Endodermal cell (in vitro differentiated cells): Measurements from ENCODE around the gene ST7. TPM values are rescaled to one million over a fixed set of nuclear protein-coding genes. Genes with fewer than 3 reads are reported as not detected.

ENCODE experiments used
- DNase-seq: peaks from one replicate; pipeline ENCODE4 v3.0.0-alpha.2; 2017
- H3K27ac ChIP-seq: 2 replicates; pipeline ENCODE4 v1.5.1; 2013; ENCODE audit warnings: mild to moderate bottlenecking, low read depth, low read length, moderate library complexity
- H3K27me3 ChIP-seq: 2 replicates; pipeline ENCODE4 v1.6.1; 2013; ENCODE audit warnings: mild to moderate bottlenecking, low read length, moderate library complexity; ENCODE audit not compliant: insufficient read depth, control insufficient read depth, poor library complexity, severe bottlenecking
- H3K36me3 ChIP-seq: 2 replicates; pipeline ENCODE4 v1.7.0; 2013; ENCODE audit warnings: mild to moderate bottlenecking, low read length, moderate library complexity; ENCODE audit not compliant: control insufficient read depth, insufficient read depth
- H3K4me1 ChIP-seq: one replicate; pipeline ENCODE4 v1.7.0; 2013; ENCODE audit warnings: low read length; ENCODE audit not compliant: control insufficient read depth, insufficient read depth
- H3K4me3 ChIP-seq: 2 replicates; pipeline ENCODE4 v1.5.1; 2013; ENCODE audit warnings: mild to moderate bottlenecking, low read length, moderate library complexity
- H3K9ac ChIP-seq: 2 replicates; pipeline ENCODE4 v1.6.1; 2013; ENCODE audit warnings: mild to moderate bottlenecking, low read length, moderate library complexity; ENCODE audit not compliant: poor library complexity, severe bottlenecking; ENCODE audit errors: extremely low read depth
- H3K9me3 ChIP-seq: 2 replicates; pipeline ENCODE4 v1.6.1; 2013; ENCODE audit warnings: mild to moderate bottlenecking, low read length, moderate library complexity; ENCODE audit not compliant: control insufficient read depth
- H3K27ac Mint-ChIP-seq: 2 replicates; pipeline ENCODE4 v1.8.0; 2020; ENCODE audit warnings: mixed read lengths
- H3K27me3 Mint-ChIP-seq: 2 replicates; pipeline ENCODE4 v1.8.0; 2021; ENCODE audit warnings: mild to moderate bottlenecking, mixed read lengths; ENCODE audit not compliant: insufficient read depth
- H3K36me3 Mint-ChIP-seq: 2 replicates; pipeline ENCODE4 v1.8.0; 2020; ENCODE audit warnings: low read depth, mixed read lengths
- H3K4me1 Mint-ChIP-seq: 2 replicates; pipeline ENCODE4 v1.8.0; 2020; ENCODE audit warnings: mixed read lengths
- H3K4me3 Mint-ChIP-seq: 2 replicates; pipeline ENCODE4 v1.8.0; 2020; ENCODE audit warnings: mild to moderate bottlenecking, moderate library complexity, mixed read lengths
- H3K9me3 Mint-ChIP-seq: 2 replicates; pipeline ENCODE4 v1.8.0; 2020; ENCODE audit warnings: mild to moderate bottlenecking, mixed read lengths
- WGBS, 2 experiments: methylation state at CpG; one replicate each; pipeline versions ENCODE4 v1.1.5 to v1.1.7; 2013; ENCODE audit warnings: missing lambda C conversion rate in 2 of 2, mixed read lengths in 1 of 2; ENCODE audit not compliant: insufficient coverage in 1 of 2, insufficient read length in 1 of 2; 5-methylcytosine and 5-hydroxymethylcytosine counted together
- total RNA-seq, 2 donors: library from RNA; stranded (reverse); fragmentation: NEBNext Ultra II Directional in 1 of 2; extraction: Animal tissue kit (Norgen Biotek cat#: 25700) in 1 of 2; gene quantifications; 2 replicates in 1 of 2; 3 replicates in 1 of 2; pipeline ENCODE4 v1.2.1, GENCODE V29; 2021
- TF ChIP-seq, protein P1 (sequence below): fragments of 200-600 bp; sonication (generic); conservative IDR thresholded peaks from 2 replicates; pipeline ENCODE4 v1.5.0; 2021; ENCODE audit warnings: antibody characterized with exemption, mild to moderate bottlenecking

Gene ST7
- total RNA-seq, 2 donors from 2014 or later, result 6.4 to 8.9 TPM

- H3K27ac ChIP-seq, result no peak overlapping the region
- no peak overlapping the region for H3K9ac ChIP-seq
- H3K4me1 ChIP-seq, result no peaks in the 10 kb centered on the region
- 91 to 100% methylated on average over 1 to 2 of the region's 2 CpGs for WGBS, 2 experiments
- H3K4me3 ChIP-seq, result no peak overlapping the region
- no peak overlapping the region for H3K4me3 Mint-ChIP-seq
- H3K36me3 ChIP-seq, result no peaks in the 10 kb centered on the region
- DNase-seq, result no peak
- no peak overlapping the region for H3K27ac Mint-ChIP-seq
- H3K27me3 Mint-ChIP-seq, result no peaks in the 10 kb centered on the region
- H3K9me3 Mint-ChIP-seq, result no peaks in the 10 kb centered on the region
- H3K27me3 ChIP-seq, result no peaks in the 10 kb centered on the region
- peaks cover 13% of the 10 kb centered on the region for H3K4me1 Mint-ChIP-seq
- no peaks in the 10 kb centered on the region for H3K9me3 ChIP-seq
- no peaks in the 10 kb centered on the region for H3K36me3 Mint-ChIP-seq
- TF ChIP-seq, protein P1, sequence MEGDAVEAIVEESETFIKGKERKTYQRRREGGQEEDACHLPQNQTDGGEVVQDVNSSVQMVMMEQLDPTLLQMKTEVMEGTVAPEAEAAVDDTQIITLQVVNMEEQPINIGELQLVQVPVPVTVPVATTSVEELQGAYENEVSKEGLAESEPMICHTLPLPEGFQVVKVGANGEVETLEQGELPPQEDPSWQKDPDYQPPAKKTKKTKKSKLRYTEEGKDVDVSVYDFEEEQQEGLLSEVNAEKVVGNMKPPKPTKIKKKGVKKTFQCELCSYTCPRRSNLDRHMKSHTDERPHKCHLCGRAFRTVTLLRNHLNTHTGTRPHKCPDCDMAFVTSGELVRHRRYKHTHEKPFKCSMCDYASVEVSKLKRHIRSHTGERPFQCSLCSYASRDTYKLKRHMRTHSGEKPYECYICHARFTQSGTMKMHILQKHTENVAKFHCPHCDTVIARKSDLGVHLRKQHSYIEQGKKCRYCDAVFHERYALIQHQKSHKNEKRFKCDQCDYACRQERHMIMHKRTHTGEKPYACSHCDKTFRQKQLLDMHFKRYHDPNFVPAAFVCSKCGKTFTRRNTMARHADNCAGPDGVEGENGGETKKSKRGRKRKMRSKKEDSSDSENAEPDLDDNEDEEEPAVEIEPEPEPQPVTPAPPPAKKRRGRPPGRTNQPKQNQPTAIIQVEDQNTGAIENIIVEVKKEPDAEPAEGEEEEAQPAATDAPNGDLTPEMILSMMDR, result no peak
Measured at GRCh38 chr7:117179701-117180100, 226.4 kb downstream of the ST7 start.

GRCh38 chr7:117183729-117184128 is 230.4 kb downstream of the ST7 start:
- H3K27me3 Mint-ChIP-seq, result no peaks in the 10 kb centered on the region
- 88 to 98% methylated on average over 1 to 2 of the region's 2 CpGs for WGBS, 2 experiments

GRCh38 chr7:117184367-117184766 is 231.1 kb downstream of the ST7 start:
- H3K36me3 Mint-ChIP-seq, result no peaks in the 10 kb centered on the region
- H3K9ac ChIP-seq, result no peak overlapping the region
- H3K9me3 ChIP-seq, result no peaks in the 10 kb centered on the region
- H3K27ac ChIP-seq, result no peak overlapping the region
- no peaks in the 10 kb centered on the region for H3K36me3 ChIP-seq
- no peaks in the 10 kb centered on the region for H3K27me3 Mint-ChIP-seq
- TF ChIP-seq, protein P1, result no peak
- H3K4me1 ChIP-seq, result no peaks in the 10 kb centered on the region
- H3K4me3 ChIP-seq, result no peak overlapping the region
- no peak overlapping the region for H3K27ac Mint-ChIP-seq
- H3K4me1 Mint-ChIP-seq, result peaks cover 5% of the 10 kb centered on the region
- no peaks in the 10 kb centered on the region for H3K9me3 Mint-ChIP-seq
- no peak for DNase-seq
- H3K27me3 ChIP-seq, result no peaks in the 10 kb centered on the region
- no peak overlapping the region for H3K4me3 Mint-ChIP-seq
- WGBS, 2 experiments, result 91 to 100% methylated on average over 2 of the region's 2 CpGs

More at GRCh38 chr7:117183729-117184128, 230.4 kb downstream of the ST7 start:
- Histone ChIP-seq H3K27ac (no peak overlapping the region), H3K9me3 (no peaks in the 10 kb centered on the region), H3K27me3 (no peaks in the 10 kb centered on the region), H3K36me3 (no peaks in the 10 kb centered on the region), H3K4me1 (no peaks in the 10 kb centered on the region), H3K9ac (no peak overlapping the region), H3K4me3 (no peak overlapping the region)
- Mint-ChIP-seq H3K27ac (no peak overlapping the region), H3K4me3 (no peak overlapping the region), H3K36me3 (no peaks in the 10 kb centered on the region), H3K4me1 (peaks cover 5% of the 10 kb centered on the region), H3K9me3 (no peaks in the 10 kb centered on the region)
- no peak for DNase-seq
- TF ChIP-seq, protein P1, result no peak
